ENCODE data around the gene CSNK2A1. TPM values are rescaled to one million over a fixed set of nuclear protein-coding genes. Genes with fewer than 3 reads are reported as not detected.
"Not testable (repeated sequence)": the region's sequence is repeated elsewhere in the genome, so short reads cannot be mapped to it uniquely, and the experiment has no call there.

The CSNK2A1 gene
- total and polyA plus RNA-seq, 2 donors from 2014 or later: 39.7 to 100 TPM

GRCh38 chr20:515696-516095 is 27.9 kb downstream of the CSNK2A1 start:
- no peak overlapping the region for H3K9ac ChIP-seq (ENCODE audit: low read length in 3 of 3)
- no peaks in the 10 kb centered on the region for H3K9me3 ChIP-seq (ENCODE audit: control insufficient read depth in 2 of 3, insufficient read depth in 1 of 3, low read length in 3 of 3)
- no peaks in the 10 kb centered on the region for H3K27me3 ChIP-seq (ENCODE audit: control insufficient read depth, insufficient read depth, low read length)
- FAIRE-seq: no peak
- TF ChIP-seq CTCF (IDR thresholded peaks at IDR 0.05; ENCODE audit: borderline replicate concordance, extremely low read depth, insufficient read depth): no peak
- no peak overlapping the region for H3K4me3 ChIP-seq (ENCODE audit: low read length in 3 of 3)
- intact Hi-C loops (cut with DNase I): no loop called here
- peaks cover 0 to 7% (median 0%) of the 10 kb centered on the region in 3 donors for H3K4me1 ChIP-seq (ENCODE audit: control insufficient read depth in 2 of 3, insufficient read depth in 2 of 3, low read depth in 1 of 3, low read length in 3 of 3)
- H3K36me3 ChIP-seq (ENCODE audit: control insufficient read depth in 2 of 3, insufficient read depth in 3 of 3, low read length in 3 of 3): no peaks in the 10 kb centered on the region
- H3K27ac ChIP-seq (ENCODE audit: low read depth in 2 of 2, low read length in 2 of 2): no peak overlapping the region
- DNase-seq: no peak

GRCh38 chr20:513429-513828 is 30.2 kb downstream of the CSNK2A1 start:
- no peak for TF ChIP-seq CTCF (IDR thresholded peaks at IDR 0.05; ENCODE audit: borderline replicate concordance, extremely low read depth, insufficient read depth)
- Histone ChIP-seq H3K4me1 (ENCODE audit: control insufficient read depth in 2 of 3, insufficient read depth in 2 of 3, low read depth in 1 of 3, low read length in 3 of 3) (peaks cover 0 to 7% (median 0%) of the 10 kb centered on the region in 3 donors), H3K9me3 (ENCODE audit: control insufficient read depth in 2 of 3, insufficient read depth in 1 of 3, low read length in 3 of 3) (no peaks in the 10 kb centered on the region), H3K27me3 (ENCODE audit: control insufficient read depth, insufficient read depth, low read length) (no peaks in the 10 kb centered on the region), H3K36me3 (ENCODE audit: control insufficient read depth in 2 of 3, insufficient read depth in 3 of 3, low read length in 3 of 3) (no peaks in the 10 kb centered on the region), H3K27ac (ENCODE audit: low read depth in 2 of 2, low read length in 2 of 2) (no peak overlapping the region), H3K4me3 (ENCODE audit: low read length in 3 of 3) (no peak overlapping the region), H3K9ac (ENCODE audit: low read length in 3 of 3) (no peak overlapping the region)
- intact Hi-C loops (cut with DNase I): no loop called here
- DNase-seq: no peak
- FAIRE-seq: no peak

GRCh38 chr20:510328-511057 is 33.1 kb downstream of the CSNK2A1 start:
- H3K4me1 ChIP-seq (ENCODE audit: control insufficient read depth in 2 of 3, insufficient read depth in 2 of 3, low read depth in 1 of 3, low read length in 3 of 3); intact Hi-C loops (cut with DNase I); H3K9ac ChIP-seq (ENCODE audit: low read length in 3 of 3); FAIRE-seq; H3K27ac ChIP-seq (ENCODE audit: low read depth in 2 of 2, low read length in 2 of 2); H3K4me3 ChIP-seq (ENCODE audit: low read length in 3 of 3); H3K9me3 ChIP-seq (ENCODE audit: control insufficient read depth in 2 of 3, insufficient read depth in 1 of 3, low read length in 3 of 3); H3K27me3 ChIP-seq (ENCODE audit: control insufficient read depth, insufficient read depth, low read length); DNase-seq: not testable (repeated sequence)
- H3K36me3 ChIP-seq (ENCODE audit: control insufficient read depth in 2 of 3, insufficient read depth in 3 of 3, low read length in 3 of 3): peaks cover 6 to 21% (median 11%) of the 10 kb centered on the region in 3 donors

- H3K27ac ChIP-seq (ENCODE audit: low read depth in 2 of 2, low read length in 2 of 2); H3K9ac ChIP-seq (ENCODE audit: low read length in 3 of 3); H3K4me1 ChIP-seq (ENCODE audit: control insufficient read depth in 2 of 3, insufficient read depth in 2 of 3, low read depth in 1 of 3, low read length in 3 of 3); DNase-seq; H3K4me3 ChIP-seq (ENCODE audit: low read length in 3 of 3); H3K9me3 ChIP-seq (ENCODE audit: control insufficient read depth in 2 of 3, insufficient read depth in 1 of 3, low read length in 3 of 3); H3K27me3 ChIP-seq (ENCODE audit: control insufficient read depth, insufficient read depth, low read length); FAIRE-seq; intact Hi-C loops (cut with DNase I): not testable (repeated sequence)
- peaks cover 7 to 33% (median 15%) of the 10 kb centered on the region in 3 donors for H3K36me3 ChIP-seq (ENCODE audit: control insufficient read depth in 2 of 3, insufficient read depth in 3 of 3, low read length in 3 of 3)
These were observed 35.2 kb downstream of the CSNK2A1 start for GRCh38 chr20:508364-508787.

Data from kidney (tissue), 14 donors.